ENCODE data around the gene UGT1A4.

Gene UGT1A4

DNA sequence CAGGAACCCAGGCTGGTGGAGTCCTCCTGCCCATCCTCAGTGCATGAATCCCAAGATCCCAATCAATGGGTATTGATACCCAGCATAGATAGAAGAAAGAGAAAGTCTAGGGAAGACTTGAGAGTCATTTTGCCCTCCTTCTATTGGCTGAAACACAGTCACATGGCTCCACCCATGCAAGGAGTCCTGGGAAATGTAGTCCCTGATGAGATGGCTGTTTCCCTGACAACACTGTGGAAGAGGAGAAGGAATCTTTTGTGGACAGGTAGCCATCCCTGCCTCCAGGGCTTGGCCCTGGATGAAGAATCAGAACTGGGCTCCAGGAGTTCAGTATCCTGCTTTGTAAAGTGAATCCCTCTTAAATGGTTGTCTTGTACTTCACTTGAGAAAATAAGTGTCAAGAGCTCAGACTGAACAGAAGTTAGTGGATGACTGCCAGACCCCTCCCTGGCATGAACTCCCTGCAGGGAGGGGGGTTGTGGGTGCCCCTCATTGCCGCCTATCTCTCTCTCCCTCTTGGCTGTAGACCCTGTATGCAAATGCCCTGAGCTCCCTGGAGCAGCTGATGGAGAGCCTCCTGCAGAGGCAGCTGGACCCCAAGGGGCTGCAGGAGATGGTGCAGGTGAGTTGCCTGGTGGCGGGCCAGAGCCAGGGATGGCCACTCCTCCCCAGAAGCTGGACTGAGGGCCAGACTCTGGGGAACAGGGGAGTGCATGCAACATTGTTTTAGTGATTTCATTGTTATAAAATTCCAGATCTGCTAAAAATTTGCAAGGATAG, 95.7 kb downstream of the UGT1A4 start:
- no peak for DNase-seq

DNA sequence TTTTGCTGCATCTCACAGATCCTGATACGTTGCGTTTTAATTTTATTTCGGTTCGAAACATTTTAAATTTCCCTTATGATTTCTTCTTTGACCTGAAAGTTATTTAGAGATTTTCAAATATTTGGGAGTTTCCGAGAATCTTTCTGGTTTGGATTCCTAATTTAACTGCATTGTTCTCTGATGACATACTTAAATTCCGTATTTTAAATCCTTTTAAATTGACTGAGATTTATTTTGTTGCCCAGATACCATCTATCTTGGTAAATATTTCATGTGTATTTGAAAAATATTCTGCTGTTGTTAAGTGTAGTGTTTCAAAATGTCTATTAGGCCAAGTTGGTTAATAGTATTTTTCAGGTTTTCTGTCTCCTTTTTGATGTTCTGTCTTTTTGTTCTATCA, 97.3 kb downstream of the UGT1A4 start:
- no peak for DNase-seq

DNA sequence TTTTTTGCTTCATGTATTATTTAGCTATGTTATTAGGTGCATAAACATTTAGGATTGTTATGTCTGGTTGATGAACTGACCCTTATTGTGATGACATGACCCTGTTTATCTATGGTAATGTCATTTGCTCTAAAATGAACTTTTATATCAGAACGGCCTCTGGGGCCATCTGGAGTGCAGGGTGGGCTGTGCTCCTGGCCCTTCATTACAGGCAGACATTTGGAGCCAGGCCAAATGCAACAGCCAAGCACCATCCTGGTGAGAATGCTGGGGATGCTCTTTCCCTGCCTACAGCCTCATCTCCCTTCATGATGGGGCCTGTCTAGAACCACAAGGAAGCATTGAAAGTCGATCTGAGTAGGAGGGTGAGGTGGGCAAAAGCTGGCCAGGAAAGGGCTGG, 97.8 kb downstream of the UGT1A4 start:
- DNase-seq: no peak

DNA sequence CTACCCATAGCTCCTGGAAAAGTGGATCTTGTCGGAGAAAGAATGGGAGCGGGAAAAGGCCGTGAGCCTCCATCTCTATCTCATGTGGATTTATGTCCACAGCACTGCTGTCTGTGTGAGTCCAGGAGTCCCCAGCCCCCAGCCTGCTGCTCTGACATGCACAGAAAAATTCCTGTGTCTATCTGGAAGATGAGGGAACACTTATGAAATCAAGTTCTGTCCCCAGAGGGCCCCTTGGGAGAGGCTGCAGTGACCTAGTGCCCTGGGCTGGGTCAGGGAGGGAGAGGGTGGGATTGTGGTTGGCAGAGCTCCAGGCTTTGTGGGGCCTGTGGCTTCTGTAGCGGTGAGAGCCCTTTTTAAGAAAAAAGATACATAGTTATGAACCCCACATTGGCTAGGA, 98.2 kb downstream of the UGT1A4 start:
- no peak for DNase-seq

DNA sequence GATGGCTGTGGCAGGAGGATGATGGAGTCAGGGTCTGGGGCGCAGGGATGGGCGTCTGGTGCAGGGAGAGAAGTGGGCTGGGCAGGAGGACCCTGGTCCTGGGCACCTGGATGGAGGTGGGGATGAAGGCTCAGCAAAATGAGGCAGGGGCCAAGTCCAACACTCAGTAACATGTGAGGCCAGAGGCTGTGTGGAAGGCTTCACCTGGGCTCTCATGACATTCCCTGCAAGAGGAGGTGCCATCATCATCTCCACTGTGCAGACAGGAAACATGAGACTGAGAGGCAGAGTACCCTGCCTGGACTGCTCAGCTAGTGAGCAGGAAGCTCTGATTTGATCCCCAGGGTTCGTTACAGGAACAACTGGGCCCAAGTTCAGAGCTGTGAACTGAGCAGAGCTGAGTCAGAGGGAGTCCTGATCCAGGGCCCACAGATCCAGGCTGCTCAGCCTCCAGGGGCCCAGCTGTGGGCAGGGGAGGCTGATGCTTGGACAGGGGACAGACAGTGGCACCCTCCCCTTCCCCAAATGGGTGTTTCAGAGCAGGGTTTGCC, 98.9 kb downstream of the UGT1A4 start:
- DNase-seq: no peak

DNA sequence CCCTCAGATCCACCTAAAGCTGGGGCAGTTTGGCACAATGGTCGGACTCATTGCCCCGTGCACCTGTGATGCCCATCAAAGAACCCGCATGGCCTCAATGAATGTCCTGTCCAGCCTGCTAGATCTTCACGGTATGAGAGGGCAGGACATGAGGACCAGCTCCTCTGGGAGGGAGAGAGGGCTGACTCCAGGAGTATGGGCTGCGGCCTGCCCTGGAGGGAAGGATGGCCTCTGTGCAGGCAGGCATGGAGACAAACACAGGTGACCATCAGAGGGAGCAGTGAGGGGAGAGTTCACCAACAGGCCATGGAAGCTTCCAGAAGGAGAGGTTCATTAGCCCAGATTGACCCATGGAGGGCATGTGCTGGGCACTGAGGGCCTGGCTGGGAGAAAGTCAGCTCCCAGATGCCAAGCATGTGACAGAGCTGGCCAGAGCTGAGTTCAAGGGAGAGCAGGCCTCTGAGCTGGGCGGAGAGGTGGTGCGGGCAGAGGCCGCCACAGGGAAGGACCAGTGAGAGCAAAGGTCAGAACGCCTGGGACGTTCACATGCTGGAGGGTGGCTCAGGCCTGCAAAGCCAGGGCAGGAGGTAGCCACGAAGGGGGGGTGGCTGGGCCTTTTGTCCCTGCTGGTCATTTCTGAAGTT, 99.6 kb downstream of the UGT1A4 start:
- DNase-seq: no peak

DNA sequence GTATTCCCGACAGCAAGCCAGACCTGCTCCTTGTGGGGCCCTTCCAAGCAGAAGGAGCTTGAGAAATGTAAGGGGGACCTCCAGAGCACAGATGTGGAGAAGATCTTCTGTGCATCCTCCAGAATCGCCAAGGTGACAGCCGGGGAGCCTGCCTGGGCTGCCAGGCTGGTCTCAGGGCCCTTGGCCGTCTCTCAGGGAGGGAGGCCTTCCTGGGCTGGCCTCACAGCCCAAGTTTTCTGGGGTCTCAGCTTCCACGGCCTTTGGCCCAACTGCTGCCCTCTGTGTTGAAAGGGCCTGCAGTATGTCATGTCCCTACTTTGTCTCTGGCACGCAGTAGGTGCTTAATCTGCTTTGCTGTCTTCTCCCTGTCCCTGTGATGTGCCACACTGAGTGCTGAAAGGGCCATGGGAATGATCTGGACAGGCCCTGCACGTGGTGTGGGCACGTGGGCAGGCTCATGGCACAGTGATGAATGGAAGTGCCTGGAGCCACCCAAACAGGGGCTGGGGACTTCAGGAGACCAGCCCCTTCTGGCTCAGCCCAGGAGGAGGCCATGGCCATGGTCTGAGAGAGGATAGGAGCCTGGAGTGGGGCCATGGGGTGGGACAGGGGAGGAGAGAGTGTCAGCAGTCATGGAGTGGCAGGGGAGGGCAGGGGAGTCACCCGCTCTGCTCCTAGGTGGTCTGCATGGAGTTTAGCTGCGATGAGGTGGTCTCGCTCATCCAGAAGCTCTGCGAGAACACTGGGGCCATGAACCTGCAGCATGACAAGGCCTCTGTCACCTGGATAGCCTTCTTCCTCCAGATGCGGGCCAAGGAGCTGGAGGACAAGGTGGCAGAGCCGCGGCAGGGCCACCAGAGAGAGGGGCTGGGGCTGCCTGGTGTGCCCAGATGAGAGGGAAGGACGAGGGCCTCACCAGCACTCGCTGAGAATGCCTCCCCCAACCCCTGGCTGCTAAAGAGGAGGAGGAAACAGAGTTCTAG, 100.4 kb downstream of the UGT1A4 start:
- DNase-seq: no peak

DNA sequence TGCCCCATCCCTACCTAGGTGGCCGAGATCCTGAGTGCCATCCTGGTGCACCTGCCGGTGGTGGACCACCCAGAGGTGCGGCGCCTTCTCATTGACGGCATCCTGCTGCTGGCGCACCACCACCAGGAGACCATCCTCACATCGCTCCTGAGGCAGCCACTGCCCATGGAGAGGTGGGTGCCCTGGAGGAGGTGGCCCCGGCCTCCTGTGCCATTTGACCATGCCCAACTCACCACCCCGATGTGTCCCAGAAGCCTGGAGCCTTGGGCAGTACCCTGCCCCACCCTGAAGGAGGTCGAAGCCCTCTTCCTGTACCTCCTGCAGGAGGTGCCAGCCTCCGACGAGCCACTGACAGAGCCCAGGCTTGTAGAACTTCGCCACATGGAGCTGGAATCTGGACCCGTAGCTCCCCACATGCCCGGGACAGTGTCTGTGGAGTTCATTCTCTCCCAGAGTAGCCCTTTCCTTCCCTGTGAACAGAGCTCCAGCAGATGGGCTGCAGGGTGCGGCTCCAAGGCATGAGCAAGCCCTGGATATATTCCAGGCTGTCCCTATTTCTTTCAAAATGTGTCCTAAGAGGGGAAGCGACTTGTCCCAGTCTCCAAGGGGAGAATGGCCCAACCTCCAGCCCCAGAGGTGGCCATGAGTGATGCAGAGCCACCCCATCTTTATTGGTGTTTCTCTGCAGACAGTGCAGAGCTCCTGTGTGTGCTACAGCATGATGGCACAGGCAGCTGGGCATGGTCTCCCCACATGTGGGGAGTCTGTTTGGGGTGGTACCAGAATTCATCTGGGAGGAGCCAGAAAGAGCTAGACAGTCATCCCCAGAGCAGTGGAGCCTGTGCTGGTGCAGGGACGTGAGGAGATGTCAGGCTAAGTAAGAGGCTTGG, 101.6 kb downstream of the UGT1A4 start:
- DNase-seq: no peak

DNA sequence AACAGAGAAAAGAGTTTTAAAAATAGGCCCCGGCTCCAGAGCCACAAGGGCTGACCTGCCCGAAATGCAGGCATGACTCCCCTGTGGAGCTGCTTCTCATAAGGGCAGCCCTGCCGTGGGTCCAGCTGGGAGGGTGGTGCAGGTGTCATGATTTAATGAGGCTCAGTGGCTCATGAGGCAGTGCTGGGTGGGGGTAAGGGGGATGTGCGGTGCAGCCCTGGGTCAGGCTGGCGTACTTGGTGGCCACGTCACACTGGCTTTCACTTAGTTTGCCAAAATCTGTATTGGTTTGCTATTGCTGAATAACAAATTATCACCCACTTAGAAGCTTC, 102.2 kb downstream of the UGT1A4 start:
- DNase-seq: no peak

DNA sequence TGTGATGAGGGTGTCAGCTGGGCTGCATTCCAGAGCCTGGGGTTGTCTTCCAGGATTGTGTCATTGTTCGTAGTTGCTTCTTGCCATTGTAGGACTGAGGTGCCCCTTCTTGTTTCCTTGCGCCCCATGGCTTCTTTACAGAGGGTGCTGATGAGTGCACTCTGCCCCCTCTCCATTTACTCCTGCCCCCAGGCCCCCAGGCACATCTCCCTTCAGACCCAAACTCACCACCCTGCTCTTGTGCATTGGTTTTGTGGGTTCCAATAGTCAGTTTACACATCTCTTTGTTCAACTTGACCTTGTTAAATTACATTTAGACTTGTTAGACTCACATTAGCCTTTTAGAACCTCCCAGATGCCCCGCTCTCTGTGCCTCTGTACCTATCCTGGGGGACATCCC, 102.7 kb downstream of the UGT1A4 start:
- DNase-seq: no peak

DNA sequence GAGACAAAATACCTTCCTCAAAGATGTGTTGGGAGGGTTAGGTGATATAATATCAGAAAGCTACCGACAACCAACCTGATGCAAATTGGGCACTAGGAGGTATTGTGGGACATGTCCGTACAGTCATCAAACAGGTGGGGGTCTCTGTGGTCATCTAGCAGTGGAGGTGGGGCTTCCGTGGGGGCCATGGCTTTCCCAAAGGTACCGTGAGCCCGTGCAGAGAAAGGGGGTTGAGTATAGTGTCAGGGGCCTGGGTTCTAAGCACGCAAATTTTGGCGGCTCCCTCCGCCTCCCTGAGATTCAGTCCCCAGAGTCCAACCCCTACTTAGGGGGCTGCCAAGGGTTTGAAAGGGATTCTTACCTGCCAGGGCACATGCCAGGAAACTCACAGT, 103.2 kb downstream of the UGT1A4 start:
- DNase-seq: no peak

DNA sequence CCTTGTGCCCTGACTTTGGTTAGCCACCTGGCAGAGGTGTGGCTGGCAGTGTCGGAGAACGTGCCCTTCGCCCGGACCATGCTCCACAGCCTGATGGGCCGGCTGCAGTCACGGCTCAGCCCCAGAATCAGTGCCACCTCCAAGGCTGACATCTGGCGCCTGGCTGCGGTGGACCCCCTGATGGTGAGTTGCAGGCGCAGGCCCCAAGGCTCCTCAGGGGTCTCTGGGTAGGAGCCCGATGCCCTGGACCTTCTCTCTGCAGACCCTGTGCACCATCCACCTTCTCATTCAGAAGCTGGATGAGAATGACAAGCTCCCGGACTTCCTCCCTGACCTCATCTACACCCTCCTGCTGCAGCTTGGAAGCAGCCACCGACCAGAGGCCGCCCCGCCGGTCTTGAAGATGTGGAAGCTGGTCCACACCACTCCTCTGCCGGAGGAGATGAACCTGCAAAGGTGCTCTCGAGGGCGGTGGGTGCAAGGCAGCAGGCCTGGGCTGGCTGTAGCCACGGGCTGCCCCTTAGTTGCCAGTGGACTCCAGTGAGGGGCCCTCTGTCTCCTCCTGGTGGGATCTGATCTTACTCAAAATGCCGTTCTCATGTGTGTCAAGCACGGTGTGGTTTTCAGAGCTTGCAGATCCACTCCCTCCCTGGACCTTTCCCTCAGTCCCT, 103.7 kb downstream of the UGT1A4 start:
- no peak for DNase-seq

Data from HCEC 1CT (cell line).